Activated CD4-positive, alpha-beta T cell treated with anti-CD3 and anti-CD28 coated beads for 48 hours (primary cell): ENCODE measurements around the gene AXIN1.
"Not testable (repeated sequence)": the region's sequence is repeated elsewhere in the genome, so short reads cannot be mapped to it uniquely, and the experiment has no call there.

Experiments
- DNase-seq: peaks from one replicate; pipeline ENCODE4 v3.0.0-alpha.2; 2020

The AXIN1 gene

DNA sequence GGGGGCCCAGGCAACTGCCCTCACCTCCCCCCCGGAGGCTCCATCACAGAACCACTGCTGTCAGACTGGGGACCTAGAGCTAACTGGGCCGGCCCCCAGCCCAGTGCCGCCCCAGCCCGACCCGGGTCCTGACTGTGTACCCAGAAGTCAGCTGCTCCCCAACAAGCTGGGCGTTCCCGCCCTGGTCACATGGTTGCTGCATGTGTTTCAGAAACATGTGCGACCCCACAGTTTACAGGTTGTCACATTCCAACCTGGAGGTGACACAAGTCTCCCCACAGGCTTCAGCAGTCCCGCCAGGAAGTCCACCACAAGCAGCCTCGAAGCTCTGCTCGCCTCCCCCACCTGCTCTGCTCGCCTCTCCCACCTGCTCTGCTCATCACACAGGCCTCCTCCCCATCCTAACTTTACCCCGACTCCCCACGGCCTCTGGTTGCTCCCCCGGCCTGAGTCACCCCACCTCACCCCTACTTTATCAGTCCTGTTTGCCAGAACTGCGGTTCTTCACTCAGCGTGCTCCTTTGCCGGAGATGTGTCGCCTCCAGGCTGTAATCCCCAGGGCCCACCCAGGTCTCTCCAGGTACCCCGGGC is 16.8 kb upstream of the AXIN1 start:
- DNase-seq, result no peak

DNA sequence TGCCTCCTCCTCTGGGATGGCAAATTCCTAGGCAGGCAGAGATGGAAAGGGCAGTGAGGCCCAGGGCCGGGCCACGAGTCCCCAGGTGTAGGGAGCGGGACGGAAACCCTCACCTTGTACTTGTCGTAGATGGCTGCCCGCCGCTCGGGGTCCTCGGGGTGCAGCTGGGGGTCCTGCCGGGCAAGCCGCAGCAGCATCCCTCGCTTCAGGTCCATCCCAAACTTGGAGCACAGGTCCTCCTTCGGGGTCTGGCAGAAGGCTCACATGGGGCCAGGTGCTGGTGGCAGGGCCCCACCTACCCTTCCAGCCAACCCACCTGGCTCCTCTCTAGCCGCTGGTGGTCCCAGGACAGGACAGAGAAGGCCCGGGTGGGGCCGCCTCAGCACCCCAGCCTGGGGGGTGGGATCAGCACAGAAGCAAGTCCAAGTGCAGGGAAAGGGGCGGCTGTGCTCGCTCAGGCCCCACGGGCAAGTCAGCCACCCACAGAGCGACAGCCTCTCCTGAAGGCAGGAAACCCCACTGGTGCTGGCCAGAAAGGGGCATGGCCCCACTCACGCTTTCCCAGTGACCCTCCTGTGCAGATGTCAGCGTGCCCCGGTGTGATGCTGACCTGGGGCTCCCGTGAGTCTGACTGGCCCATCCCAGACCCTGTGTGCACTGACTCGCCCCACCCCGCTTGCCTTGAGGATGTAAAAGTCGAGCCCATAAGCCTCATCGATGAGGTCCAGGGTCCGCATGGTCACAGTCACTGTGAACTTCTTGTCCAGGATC is 16.1 kb upstream of the AXIN1 start:
- DNase-seq, result no peak

GRCh38 chr16:367333-367903 is 14.9 kb upstream of the AXIN1 start:
- no peak for DNase-seq

- no peak for DNase-seq
These were observed 14.0 kb upstream of the AXIN1 start for GRCh38 chr16:366476-366875.

DNA sequence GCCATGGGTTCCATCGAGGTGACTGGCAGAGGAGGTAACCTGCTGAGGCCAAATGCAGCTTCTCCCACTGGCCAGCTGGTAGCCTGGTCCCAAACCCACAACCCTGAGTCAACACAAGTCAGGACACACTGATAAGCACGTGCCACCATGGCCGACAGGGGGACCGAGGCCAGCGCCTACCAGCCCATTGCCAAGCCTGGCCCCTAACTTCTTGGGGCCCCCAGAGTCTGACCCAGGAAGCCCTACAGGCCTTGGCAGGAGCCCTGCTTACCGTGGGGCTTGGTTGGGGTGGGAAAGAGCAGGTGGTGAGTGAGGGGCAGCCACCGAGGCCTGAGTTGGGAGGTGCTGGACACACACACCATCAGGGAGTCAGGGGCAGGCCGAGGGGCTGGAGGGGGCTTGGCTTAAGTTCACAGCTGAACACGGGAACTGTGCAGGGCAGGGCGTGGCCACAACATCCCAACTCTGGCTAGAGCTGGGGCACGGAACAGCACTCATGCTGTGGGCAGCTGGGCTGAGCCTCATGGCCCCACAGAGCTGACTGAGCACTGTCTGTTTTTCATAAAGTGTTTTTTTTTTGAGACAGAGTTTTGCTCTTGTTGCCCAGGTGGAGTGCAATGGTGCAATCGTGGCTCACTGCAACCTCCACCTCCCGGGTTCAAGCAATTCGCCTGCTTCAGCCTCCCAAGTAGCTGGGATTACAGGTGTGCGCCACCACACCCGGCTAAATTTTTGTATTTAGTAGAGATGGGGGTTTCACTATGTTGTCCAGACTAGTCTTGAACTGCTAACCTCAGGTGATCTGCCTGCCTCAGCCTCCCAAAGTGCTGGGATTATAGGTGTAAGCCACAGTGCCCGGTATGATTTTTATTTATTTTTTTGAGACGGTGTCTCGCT is 12.3 kb upstream of the AXIN1 start:
- no peak for DNase-seq

GRCh38 chr16:363766-364490 is 11.4 kb upstream of the AXIN1 start:
- DNase-seq, result no peak

DNA sequence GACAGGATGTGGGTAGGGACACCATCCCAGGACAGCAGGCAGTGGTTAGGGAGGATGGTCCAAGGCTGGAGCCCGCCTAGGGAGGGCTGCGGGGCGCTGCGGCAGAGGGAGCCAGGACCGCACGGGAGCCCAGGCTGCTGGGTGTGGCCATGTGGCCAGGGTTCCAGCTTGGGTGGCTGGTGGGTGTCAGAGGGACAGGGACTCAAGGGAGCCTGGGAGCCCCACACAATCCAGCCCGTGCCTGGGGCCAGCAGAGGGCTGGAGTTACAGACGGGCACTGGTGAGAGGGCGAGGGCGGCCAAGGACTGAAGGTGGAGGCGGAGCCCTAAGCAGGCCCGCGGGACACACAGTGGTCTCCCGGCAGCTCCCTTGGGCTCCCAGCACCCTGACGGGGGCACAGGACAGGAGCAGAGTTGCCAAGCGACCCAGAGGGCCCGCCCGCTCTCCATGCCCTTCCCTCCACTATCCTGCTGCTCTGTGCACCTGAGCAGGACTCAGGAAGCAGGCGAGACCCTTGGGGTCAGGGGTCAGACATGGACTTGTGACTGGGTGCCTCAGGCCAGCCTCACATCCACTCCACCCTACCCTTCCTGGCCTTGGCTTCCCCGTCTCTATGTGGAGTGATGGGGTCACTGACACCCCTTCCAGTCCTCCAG is 10.7 kb upstream of the AXIN1 start:
- no peak for DNase-seq

DNA sequence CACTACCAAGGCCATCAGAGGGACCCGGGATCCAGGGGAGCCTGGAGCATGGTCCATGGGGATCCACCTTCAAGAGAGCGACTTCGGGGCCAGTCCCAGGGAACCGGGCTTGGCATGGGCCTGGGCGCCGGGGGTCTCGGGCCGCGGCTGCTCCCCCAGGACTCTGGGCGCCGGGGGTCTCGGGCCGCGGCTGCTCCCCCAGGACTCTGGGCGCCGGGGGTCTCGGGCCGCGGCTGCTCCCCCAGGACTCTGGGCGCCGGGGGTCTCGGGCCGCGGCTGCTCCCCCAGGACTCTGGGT is 10.1 kb upstream of the AXIN1 start:
- DNase-seq, result not testable (repeated sequence)

DNA sequence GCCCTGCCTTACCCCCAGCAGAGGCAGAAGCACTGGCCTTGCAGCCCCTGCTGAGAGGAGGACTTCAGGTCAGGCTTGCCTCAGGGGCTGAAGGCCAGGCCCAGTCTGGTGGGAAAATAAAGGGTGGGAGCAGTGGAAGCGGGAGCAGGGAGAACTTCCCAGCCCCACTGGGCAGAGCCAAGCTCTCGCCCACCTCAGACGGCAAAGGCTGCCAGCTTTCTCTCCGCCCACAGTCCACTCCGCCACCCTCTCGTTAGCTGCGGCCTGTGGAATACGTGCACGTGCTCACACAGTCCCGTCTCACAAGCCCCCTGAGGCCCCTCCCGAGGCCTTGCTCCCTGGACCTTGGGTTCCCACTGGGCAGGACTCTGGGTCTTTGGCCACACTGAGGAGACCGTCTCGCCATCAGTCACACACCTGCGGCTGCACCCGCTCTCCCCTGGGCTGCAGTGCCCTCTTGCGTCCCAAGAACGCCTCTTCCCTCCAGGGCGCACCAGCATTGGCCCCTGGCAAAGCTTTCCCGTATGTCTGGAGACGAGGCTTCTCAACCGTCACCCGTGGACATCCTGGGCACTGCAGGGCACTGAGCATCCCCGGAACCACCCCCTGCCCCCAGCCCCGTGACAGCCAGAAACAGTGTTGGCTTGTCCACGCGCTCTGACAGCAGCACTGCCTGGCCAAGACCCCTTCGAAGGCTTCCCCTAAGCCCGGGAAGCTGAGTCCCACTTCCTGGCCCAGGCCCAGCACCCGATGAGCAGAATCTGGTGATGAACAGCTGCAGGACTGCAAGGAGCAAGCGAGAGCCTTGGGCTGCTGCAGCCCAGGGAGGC is 9.6 kb upstream of the AXIN1 start:
- peak; percentile 81 for DNase-seq

- no peak for DNase-seq
These were observed 8.9 kb upstream of the AXIN1 start for GRCh38 chr16:361341-361871.

GRCh38 chr16:360698-361336 is 8.3 kb upstream of the AXIN1 start:
- DNase-seq, result no peak

DNA sequence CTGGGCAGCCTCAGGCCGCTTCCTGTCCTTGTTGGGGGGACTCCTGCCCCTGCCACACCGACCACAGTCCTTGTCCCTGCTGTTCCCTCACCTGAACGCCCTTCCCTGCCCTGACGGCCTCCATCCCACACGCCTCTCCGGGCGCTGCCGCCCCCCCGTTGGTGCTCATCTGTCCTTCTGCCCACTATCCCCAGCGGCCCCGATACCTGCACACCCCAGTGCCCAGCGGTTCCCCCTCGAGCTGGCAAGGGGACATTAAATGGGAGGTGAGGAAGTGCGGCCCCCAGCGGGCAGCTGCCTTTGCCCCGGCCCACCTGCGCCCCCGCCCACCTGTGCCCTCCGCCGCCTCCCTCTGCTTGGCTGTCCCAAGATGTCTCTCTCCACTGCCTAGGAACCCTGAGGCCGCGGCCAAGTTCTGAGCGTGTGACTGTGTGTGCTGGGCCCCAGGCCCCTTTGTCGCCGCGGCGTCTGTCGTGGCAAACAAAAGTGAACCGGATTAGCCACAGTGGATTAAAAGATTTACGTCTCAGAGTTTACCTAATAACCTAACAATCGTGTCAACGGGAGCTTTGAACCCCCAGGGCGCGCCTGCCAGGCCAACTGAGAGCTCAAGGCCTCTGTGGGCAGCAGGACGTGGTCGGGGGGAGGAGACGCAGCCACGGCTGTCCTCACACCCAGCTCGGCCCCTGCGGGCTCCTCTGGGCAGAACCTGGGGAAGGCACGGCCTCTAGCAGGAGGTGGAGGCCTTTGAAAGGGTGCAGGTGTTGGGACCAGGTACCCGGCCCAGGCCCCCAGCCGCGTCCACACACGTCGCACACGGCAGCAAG is 7.6 kb upstream of the AXIN1 start:
- no peak for DNase-seq

GRCh38 chr16:359067-359763 is 6.7 kb upstream of the AXIN1 start:
- no peak for DNase-seq

GRCh38 chr16:356741-357140 is 4.2 kb upstream of the AXIN1 start:
- DNase-seq, result no peak

DNA sequence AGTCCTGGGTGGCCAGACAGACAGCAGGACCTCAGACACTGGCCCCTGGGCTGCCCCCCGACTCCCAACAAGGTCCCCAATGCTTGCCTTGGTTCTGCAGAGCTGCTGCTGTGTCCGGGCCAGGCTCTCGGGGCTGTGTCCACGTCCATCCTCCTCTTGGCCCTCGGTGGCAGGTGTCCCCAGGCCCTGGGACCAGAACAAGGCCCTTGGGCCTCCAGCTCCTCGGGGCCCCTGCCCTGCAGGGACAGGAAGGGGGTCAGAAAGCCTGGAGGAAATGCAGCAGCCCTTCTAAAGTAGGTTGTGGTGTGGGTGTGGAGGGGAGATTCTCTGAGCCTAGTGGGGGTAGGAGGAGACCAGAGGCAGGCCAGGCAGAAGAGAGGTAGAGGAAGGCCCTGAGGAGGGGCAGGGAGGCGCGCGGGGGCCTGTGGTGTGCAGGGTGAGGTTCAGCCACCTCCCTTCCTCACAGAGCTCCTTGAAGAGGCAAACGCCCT is 2.5 kb upstream of the AXIN1 start:
- DNase-seq, result no peak

GRCh38 chr16:354291-354881 is 1.9 kb upstream of the AXIN1 start:
- no peak for DNase-seq

DNA sequence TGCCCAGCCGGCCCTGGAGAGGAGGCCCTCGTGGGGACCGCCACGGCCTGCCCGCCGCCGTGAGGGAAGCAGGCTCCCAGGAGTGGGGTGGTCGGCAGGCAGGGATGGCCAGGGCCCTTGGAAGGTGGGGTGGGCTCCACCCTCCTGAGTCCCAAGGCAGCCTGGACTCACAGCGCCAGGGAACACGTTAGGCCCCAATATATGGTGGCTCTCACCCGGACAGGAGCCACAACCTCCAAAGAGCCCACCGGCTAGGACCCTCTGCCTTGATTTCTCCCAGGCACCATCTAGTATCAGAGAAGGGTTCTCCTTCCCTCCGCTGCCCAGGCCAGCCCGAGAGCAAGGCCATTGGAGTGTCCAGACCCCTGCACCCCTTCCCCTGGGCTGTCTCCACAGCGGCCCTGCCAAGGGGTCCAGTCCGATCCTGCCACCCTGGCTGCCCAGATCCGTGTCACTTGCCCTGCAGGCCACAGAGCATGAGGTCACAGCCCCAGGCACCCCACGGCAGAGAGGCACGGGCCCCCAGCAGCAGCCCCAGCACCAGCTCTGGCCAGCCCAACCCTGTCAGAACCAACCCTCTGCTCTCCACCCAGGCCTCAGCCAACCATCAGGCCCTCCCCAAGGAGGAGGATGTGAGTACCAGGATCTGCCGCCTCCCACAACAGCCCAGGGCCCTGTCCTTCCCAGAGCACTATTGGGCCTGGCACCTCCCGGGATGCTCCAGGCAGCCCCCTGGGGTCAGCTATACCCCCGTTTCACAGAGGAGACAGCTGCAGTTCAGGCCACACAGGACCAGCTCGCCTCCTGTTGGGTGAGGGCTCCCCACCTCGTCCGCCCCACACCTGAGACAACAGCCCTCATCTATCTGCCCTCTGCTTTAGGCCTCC is 1.1 kb upstream of the AXIN1 start:
- DNase-seq, result no peak
